ENCODE data around the gene SKA1.
"Not testable (repeated sequence)": the region's sequence is repeated elsewhere in the genome, so short reads cannot be mapped to it uniquely, and the experiment has no call there.

SKA1 gene

DNA sequence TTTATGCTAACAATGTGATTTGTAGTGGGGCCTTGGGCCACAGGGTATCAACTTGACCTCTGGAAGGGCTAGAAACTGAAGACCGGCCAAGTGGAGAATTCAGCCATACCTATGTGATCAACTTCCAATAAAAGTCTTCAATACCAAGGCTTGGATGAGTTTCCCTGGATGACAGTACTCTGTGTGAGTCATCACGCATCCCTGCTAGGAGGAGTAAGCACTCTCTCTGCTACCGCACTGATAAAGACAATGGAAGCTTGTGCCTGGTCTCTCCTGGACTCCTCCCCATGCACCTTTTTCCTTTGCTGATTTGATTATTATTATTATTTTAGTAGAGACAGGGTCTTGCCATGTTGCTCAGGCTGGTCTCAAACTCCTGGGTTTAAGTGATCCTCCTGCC is 58.1 kb downstream of the SKA1 start:
- no peak for DNase-seq

DNA sequence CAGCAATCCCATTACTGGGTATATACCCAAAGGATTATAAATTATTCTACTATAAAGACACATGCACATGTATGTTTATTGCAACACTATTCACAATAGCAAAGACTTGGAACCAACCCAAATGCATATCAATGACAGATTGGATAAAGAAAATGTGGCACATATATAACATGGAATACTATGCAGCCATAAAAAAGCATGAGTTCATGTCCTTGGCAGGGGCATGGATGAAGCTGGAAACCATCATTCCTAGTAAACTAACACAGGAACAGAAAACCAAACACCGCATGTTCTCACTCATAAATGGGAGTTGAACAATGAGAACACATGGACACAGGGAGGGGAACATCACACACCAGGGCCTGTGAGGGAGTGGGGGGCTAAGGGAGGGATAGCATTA is 61.9 kb downstream of the SKA1 start:
- not testable (repeated sequence) for DNase-seq

- DNase-seq: no peak
Measured at GRCh38 chr18:50439460-50440015, 64.7 kb downstream of the SKA1 start.

- DNase-seq: no peak
Measured at GRCh38 chr18:50441016-50441415, 66.2 kb downstream of the SKA1 start.

DNA sequence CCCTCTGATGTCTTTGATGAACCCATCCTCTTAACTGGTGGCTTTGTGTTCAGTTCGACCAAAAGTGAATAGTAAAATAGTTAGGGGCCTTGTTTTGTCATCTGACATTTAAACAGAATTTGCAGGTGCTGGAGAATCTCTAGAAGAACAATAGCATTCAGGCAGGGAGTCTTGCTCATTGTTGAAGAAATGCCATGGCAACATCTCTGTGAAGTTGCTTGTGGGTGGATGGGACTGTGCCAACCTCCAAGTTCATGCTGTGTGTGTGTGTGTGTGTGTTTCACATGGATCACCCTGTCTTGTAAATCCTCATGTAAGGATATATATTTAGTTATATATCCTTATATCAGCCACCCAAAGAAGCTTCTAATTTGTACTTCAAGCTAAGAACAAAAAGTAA is 66.7 kb downstream of the SKA1 start:
- no peak for DNase-seq

Data from kidney glomerular epithelial cell (primary cell).